MM.1S (cell line): ENCODE measurements around the gene C4A.
"Not testable (repeated sequence)": the region's sequence is repeated elsewhere in the genome, so short reads cannot be mapped to it uniquely, and the experiment has no call there.

Source experiments
- DNase-seq: peaks from one replicate; pipeline ENCODE4 v3.0.0-alpha.2; 2015
- H2AFZ ChIP-seq: fragments of 300-600 bp; sonication (generic); 2 replicates; pipeline ENCODE4 v1.6.0; 2016; ENCODE audit warnings: antibody characterized with exemption, low read length
- H3F3A ChIP-seq: fragments of 300-600 bp; sonication (generic); 2 replicates; pipeline ENCODE4 v1.6.1; 2016; ENCODE audit warnings: mild to moderate bottlenecking, antibody characterized with exemption, low read length, moderate library complexity, mixed read lengths; ENCODE audit not compliant: insufficient read depth
- H3K27ac ChIP-seq: fragments of 300-600 bp; sonication (generic); 2 replicates; pipeline ENCODE4 v1.5.1; 2016; ENCODE audit warnings: mild to moderate bottlenecking, low read length
- H3K27me3 ChIP-seq: fragments of 300-600 bp; sonication (generic); replicated peaks from 2 replicates; pipeline ENCODE4 v1.6.0; 2016; ENCODE audit warnings: low read length; ENCODE audit not compliant: insufficient read depth
- H3K36me3 ChIP-seq: fragments of 300-600 bp; sonication (generic); replicated peaks from 2 replicates; pipeline ENCODE4 v1.6.1; 2016; ENCODE audit warnings: mild to moderate bottlenecking, low read length, mixed read lengths; ENCODE audit not compliant: insufficient read depth
- H3K4me1 ChIP-seq: fragments of 300-600 bp; sonication (generic); 2 replicates; pipeline ENCODE4 v1.6.1; 2016; ENCODE audit warnings: low read length, mixed read lengths
- H3K4me2 ChIP-seq: fragments of 300-600 bp; sonication (generic); 2 replicates; pipeline ENCODE4 v1.6.0; 2016; ENCODE audit warnings: low read depth, low read length
- H3K4me3 ChIP-seq: fragments of 300-600 bp; sonication (generic); 2 replicates; pipeline ENCODE4 v1.5.1; 2016; ENCODE audit warnings: low read length, mixed read lengths
- H3K79me2 ChIP-seq: fragments of 300-600 bp; sonication (generic); 2 replicates; pipeline ENCODE4 v1.6.1; 2016; ENCODE audit warnings: mixed run types, low read length, mixed read lengths
- H3K9ac ChIP-seq: fragments of 300-600 bp; sonication (generic); 2 replicates; pipeline ENCODE4 v1.6.1; 2016; ENCODE audit warnings: low read length, mixed read lengths
- H3K9me2 ChIP-seq: fragments of 300-600 bp; sonication (generic); replicated peaks from 2 replicates; pipeline ENCODE4 v1.6.1; 2016; ENCODE audit warnings: mild to moderate bottlenecking, low read length, mixed read lengths; ENCODE audit not compliant: insufficient read depth
- H3K9me3 ChIP-seq: fragments of 300-600 bp; sonication (generic); replicated peaks from 2 replicates; pipeline ENCODE4 v1.6.1; 2016; ENCODE audit warnings: mild to moderate bottlenecking, low read length, mixed read lengths; ENCODE audit not compliant: insufficient read depth
- H4K20me1 ChIP-seq: fragments of 300-600 bp; sonication (generic); 2 replicates; pipeline ENCODE4 v1.6.1; 2016; ENCODE audit warnings: mild to moderate bottlenecking, low read length, moderate library complexity, mixed read lengths; ENCODE audit not compliant: insufficient read depth
- EZH2 ChIP-seq: fragments of 300-600 bp; sonication (generic); optimal IDR thresholded peaks from 2 replicates; pipeline ENCODE3; 2017; ENCODE audit warnings: low read depth, mild to moderate bottlenecking, antibody characterized with exemption, low read length, mixed read lengths
- EZH2phosphoT487 ChIP-seq: fragments of 300-600 bp; sonication (generic); IDR thresholded peaks from 2 replicates; pipeline ENCODE4 v1.6.1; 2018; ENCODE audit warnings: antibody characterized with exemption, low read length
- TF ChIP-seq, protein P1 (sequence below): fragments of 300-600 bp; sonication (generic); IDR thresholded peaks from 2 replicates; pipeline ENCODE4 v1.5.1; 2016; ENCODE audit warnings: antibody characterized with exemption, low read length, mixed read lengths

The C4A gene

DNA sequence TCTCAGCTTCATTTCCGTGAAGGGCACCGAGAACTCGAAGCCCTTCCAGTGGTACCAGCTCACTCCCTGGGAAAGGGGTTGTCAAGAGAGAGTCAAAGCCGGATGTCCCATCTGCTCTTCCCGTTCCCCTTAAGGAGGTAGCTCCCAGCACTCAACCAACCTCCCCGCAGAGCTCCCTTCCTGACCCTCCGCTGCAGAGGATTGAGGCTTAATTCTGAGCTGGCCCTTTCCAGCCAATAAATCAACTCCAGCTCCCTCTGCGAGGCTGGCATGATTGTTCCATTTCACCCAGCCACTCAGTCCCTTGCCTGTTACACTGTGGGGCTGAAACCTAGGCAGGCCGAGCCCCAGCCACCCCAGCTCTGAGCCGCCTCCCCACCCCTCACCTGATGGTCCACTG is 59.5 kb downstream of the C4A start:
- not testable (repeated sequence) for H3K9ac ChIP-seq, H2AFZ ChIP-seq, H3K9me3 ChIP-seq, H4K20me1 ChIP-seq, H3F3A ChIP-seq, H3K4me2 ChIP-seq, H3K27ac ChIP-seq, H3K4me1 ChIP-seq, H3K9me2 ChIP-seq, H3K36me3 ChIP-seq, H3K79me2 ChIP-seq, H3K4me3 ChIP-seq, DNase-seq
- peaks cover 14% of the 10 kb centered on the region for H3K27me3 ChIP-seq

DNA sequence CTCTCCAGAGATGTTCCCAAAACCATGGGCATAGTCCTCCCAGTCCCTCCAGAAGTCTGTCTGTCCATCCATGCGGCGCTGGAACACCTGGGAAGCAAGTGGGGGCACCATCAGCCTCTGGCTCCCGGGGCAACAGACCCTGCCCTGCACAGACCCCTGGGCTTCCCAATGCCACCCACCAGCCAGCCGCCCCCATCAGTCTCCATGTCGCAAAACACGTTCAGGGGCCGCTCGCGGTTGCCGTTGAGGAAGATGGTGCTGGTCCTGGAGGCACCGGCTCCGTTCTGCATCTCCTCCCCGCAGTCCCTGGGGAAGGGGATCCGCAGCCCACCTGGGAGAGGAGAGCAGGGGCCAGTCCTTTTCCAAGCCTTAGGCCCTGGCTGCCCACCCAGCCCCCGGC is 60.4 kb downstream of the C4A start:
- not testable (repeated sequence) for H3K79me2 ChIP-seq, H3K36me3 ChIP-seq, H2AFZ ChIP-seq, H3K9me2 ChIP-seq, H3K9me3 ChIP-seq, H3K4me1 ChIP-seq, DNase-seq, H3K27ac ChIP-seq, H4K20me1 ChIP-seq, H3K4me3 ChIP-seq, H3K4me2 ChIP-seq, H3K9ac ChIP-seq, H3F3A ChIP-seq
- H3K27me3 ChIP-seq = peaks cover 23% of the 10 kb centered on the region

DNA sequence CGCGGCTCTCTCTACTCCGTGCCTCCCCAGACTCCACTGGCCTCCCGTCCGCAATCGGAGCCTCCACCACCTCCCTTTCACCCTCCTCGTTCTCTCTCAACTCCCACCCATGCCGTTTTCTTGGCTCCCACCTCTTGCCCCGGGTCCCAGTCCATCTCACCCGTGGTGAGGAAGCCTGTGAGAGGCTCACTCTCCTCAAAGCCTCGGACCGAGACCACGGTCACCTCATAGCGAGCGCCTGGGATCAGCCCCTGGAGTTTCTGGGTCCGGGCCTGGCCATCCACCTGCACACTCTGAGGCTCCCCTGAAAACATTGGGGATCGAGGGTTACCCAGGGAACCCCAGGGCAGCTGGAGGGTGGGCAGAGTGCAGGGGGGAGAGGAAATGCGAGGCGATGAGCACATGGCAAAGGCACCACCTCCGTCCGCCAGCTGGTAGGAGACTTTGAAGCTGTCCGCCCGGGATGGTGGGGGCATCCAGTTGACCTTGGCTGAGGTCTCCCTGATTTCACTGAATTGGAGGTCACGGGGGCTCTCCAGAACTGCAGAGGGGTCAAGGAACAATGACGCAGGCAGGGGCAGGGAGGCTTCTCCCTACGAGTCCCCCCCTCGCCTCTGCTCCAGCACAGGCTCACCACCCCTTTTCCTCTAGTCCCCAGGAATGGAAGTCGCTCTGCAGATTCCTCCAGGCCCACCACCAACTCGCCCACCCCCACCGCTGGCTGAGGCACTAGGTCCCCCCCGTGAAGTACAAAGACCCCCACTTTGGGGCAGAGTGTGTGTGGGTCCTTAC is 61.9 kb downstream of the C4A start:
- not testable (repeated sequence) for DNase-seq, H2AFZ ChIP-seq, H3K4me2 ChIP-seq, H4K20me1 ChIP-seq, H3K27ac ChIP-seq, H3K9ac ChIP-seq, H3K9me2 ChIP-seq, H3K4me3 ChIP-seq, H3K79me2 ChIP-seq, H3F3A ChIP-seq, H3K36me3 ChIP-seq, H3K4me1 ChIP-seq, H3K9me3 ChIP-seq
- H3K27me3 ChIP-seq = peaks cover 35% of the 10 kb centered on the region

DNA sequence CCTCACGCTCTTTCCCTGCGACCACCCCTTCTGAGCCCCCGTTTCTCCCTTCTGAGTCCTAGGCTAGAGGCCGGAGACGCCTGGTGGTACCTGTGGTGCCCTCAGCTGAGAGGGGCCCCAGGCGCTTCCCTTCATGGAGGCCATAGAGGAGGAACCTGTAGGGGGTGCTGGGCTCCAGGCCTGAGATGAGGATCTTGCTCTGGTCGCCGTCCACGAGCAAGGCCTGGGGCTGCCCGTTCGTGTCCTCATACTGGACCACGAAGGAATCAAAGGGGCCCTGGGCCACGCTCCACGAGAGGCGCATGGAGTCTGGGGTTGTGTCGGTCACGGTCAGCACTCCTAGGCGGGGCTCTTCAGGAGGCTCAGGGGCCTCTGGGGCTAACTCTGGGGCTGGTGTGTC is 63.1 kb downstream of the C4A start:
- H3K27ac ChIP-seq, H3K4me3 ChIP-seq, H4K20me1 ChIP-seq, H3K4me2 ChIP-seq, DNase-seq, H3K79me2 ChIP-seq, H2AFZ ChIP-seq, H3F3A ChIP-seq, H3K4me1 ChIP-seq, H3K9me2 ChIP-seq, H3K9ac ChIP-seq, H3K36me3 ChIP-seq, H3K9me3 ChIP-seq: not testable (repeated sequence)
- H3K27me3 ChIP-seq = peaks cover 42% of the 10 kb centered on the region

DNA sequence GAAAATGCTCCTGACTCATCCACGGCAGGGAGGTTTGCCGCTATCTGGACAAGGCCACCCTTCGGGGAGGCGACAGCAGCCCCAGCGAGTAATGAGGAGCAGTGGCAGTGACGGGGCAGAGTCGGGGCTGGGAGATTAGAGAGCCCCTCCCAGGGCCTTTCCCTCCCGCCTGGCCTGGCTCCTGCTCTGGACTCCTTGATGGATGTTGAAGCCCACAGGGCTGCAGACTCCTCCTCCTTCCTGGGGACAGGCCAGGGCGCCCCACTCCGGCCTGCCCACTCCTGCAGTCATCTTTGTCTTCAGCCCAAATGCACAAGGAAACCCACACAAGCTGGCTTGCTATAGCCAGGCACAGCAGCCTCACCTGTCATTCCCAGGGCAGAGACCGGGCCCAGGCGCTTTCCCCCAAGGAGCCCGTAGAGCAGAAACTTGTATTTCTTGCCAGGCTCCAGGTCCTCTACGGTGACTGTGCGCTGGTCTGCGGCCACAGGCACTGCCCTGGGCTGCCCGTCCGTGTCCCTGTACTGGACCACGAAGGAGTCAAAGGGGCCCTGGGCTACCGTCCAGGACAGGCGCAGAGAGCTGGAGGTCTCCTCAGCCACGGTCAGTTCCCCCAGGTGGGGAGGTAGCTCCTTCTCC is 64.1 kb downstream of the C4A start:
- Histone ChIP-seq H3K9me3 (no peaks in the 10 kb centered on the region), H3K79me2 (no peaks in the 10 kb centered on the region), H3K4me2 (no peak overlapping the region), H3K9me2 (no peaks in the 10 kb centered on the region), H3K4me1 (no peaks in the 10 kb centered on the region), H3K36me3 (no peaks in the 10 kb centered on the region), H3F3A (no peaks in the 10 kb centered on the region), H3K4me3 (no peak overlapping the region), H3K27me3 (peaks cover 47% of the 10 kb centered on the region), H4K20me1 (no peaks in the 10 kb centered on the region), H3K27ac (no peak overlapping the region), H3K9ac (no peak overlapping the region), H2AFZ (no peak overlapping the region)
- no peak for DNase-seq
- TF ChIP-seq, protein P1, sequence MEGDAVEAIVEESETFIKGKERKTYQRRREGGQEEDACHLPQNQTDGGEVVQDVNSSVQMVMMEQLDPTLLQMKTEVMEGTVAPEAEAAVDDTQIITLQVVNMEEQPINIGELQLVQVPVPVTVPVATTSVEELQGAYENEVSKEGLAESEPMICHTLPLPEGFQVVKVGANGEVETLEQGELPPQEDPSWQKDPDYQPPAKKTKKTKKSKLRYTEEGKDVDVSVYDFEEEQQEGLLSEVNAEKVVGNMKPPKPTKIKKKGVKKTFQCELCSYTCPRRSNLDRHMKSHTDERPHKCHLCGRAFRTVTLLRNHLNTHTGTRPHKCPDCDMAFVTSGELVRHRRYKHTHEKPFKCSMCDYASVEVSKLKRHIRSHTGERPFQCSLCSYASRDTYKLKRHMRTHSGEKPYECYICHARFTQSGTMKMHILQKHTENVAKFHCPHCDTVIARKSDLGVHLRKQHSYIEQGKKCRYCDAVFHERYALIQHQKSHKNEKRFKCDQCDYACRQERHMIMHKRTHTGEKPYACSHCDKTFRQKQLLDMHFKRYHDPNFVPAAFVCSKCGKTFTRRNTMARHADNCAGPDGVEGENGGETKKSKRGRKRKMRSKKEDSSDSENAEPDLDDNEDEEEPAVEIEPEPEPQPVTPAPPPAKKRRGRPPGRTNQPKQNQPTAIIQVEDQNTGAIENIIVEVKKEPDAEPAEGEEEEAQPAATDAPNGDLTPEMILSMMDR = no peak
- TF ChIP-seq EZH2 = no peak
- no peak for TF ChIP-seq EZH2phosphoT487
